Ishikawa (cell line): ENCODE results near the gene E4F1.

ENCODE experiments used
- CEBPB ChIP-seq: IDR thresholded peaks from 2 replicates; pipeline ENCODE4 v1.6.1; 2012
- CREB1 ChIP-seq: IDR thresholded peaks from 2 replicates; pipeline ENCODE4 v1.6.1; 2012; ENCODE audit warnings: low read depth
- EGR1 ChIP-seq: IDR thresholded peaks from 2 replicates; pipeline ENCODE4 v1.6.1; 2012
- EP300 ChIP-seq: IDR thresholded peaks from 2 replicates; pipeline ENCODE4 v1.6.1; 2012; ENCODE audit warnings: borderline replicate concordance
- FOXM1 ChIP-seq: IDR thresholded peaks from 2 replicates; pipeline ENCODE4 v1.6.1; 2012; ENCODE audit warnings: low read depth, borderline replicate concordance
- MAX ChIP-seq: IDR thresholded peaks from 2 replicates; pipeline ENCODE4 v1.6.1; 2012
- NFIC ChIP-seq: IDR thresholded peaks from 2 replicates; pipeline ENCODE4 v1.6.1; 2012
- RAD21 ChIP-seq: IDR thresholded peaks from 2 replicates; pipeline ENCODE4 v1.6.1; 2012; ENCODE audit warnings: low read depth
- REST ChIP-seq: IDR thresholded peaks from 2 replicates; pipeline ENCODE4 v1.6.1; 2012; ENCODE audit warnings: low read depth, mild to moderate bottlenecking
- TAF1 ChIP-seq: IDR thresholded peaks from 2 replicates; pipeline ENCODE4 v1.6.1; 2012; ENCODE audit warnings: low read depth, mild to moderate bottlenecking
- TCF12 ChIP-seq: IDR thresholded peaks from 2 replicates; pipeline ENCODE4 v1.6.1; 2012; ENCODE audit warnings: low read depth
- TEAD4 ChIP-seq: IDR thresholded peaks from 2 replicates; pipeline ENCODE4 v1.6.1; 2012
- USF1 ChIP-seq: IDR thresholded peaks from 2 replicates; pipeline ENCODE4 v1.6.1; 2012
- YY1 ChIP-seq: IDR thresholded peaks from 2 replicates; pipeline ENCODE4 v1.6.1; 2012; ENCODE audit warnings: low read depth
- ZBTB7A ChIP-seq: IDR thresholded peaks from 2 replicates; pipeline ENCODE4 v1.6.1; 2012; ENCODE audit warnings: low read depth

The E4F1 gene

GRCh38 chr16:2277466-2278271 is 54.3 kb downstream of the E4F1 start:
- TF ChIP-seq CEBPB = no peak
- TF ChIP-seq TEAD4 = no peak
- TF ChIP-seq TCF12 = no peak
- TF ChIP-seq CREB1 = no peak
- TF ChIP-seq TAF1 = no peak
- no peak for TF ChIP-seq USF1
- no peak for TF ChIP-seq RAD21
- TF ChIP-seq FOXM1 = no peak
- no peak for TF ChIP-seq EP300

- no peak for TF ChIP-seq ZBTB7A
- no peak for TF ChIP-seq MAX
- no peak for TF ChIP-seq RAD21
- TF ChIP-seq YY1 = no peak
- TF ChIP-seq TAF1 = no peak
- no peak for TF ChIP-seq USF1
- TF ChIP-seq CREB1 = no peak
- TF ChIP-seq TCF12 = no peak
- no peak for TF ChIP-seq EGR1
- TF ChIP-seq REST = no peak
- no peak for TF ChIP-seq EP300
- TF ChIP-seq NFIC = no peak
- TF ChIP-seq TEAD4 = no peak
- TF ChIP-seq CEBPB = no peak
- TF ChIP-seq FOXM1 = no peak
These were observed 54.8 kb downstream of the E4F1 start for GRCh38 chr16:2278272-2278608.

- no peak for TF ChIP-seq EP300
- TF ChIP-seq TAF1 = no peak
- no peak for TF ChIP-seq CEBPB
- TF ChIP-seq TCF12 = no peak
- no peak for TF ChIP-seq MAX
- no peak for TF ChIP-seq USF1
- TF ChIP-seq RAD21 = no peak
- no peak for TF ChIP-seq NFIC
- TF ChIP-seq YY1 = no peak
- no peak for TF ChIP-seq ZBTB7A
- no peak for TF ChIP-seq EGR1
- TF ChIP-seq TEAD4 = no peak
- TF ChIP-seq FOXM1 = no peak
These were observed 55.8 kb downstream of the E4F1 start for GRCh38 chr16:2278956-2279800.

- TF ChIP-seq TCF12 = no peak
- no peak for TF ChIP-seq EP300
These were observed 57.1 kb downstream of the E4F1 start for GRCh38 chr16:2280461-2280860.

- TF ChIP-seq REST = peak; percentile 80
- TF ChIP-seq EGR1 = no peak
These were observed 57.7 kb downstream of the E4F1 start for GRCh38 chr16:2280981-2281542.
